Immature natural killer cell (primary cell): Measurements from ENCODE around the gene TXK. TPM values are rescaled to one million over a fixed set of nuclear protein-coding genes. Genes with fewer than 3 reads are reported as not detected.

Experiments used
- DNase-seq, 3 donors: peaks; one replicate each; pipeline ENCODE4 v3.0.0; 2022; ENCODE audit warnings: mixed read lengths in 1 of 3
- H3K27ac Mint-ChIP-seq, 6 donors: one replicate each; pipeline ENCODE4 v1.8.0; 2020; ENCODE audit warnings: mixed read lengths in 6 of 6, mild to moderate bottlenecking in 5 of 6, inconsistent platforms in 4 of 6, moderate library complexity in 3 of 6
- H3K27me3 Mint-ChIP-seq, 3 donors: one replicate each; pipeline ENCODE4 v1.8.0; 2020 to 2021; ENCODE audit warnings: low read depth in 3 of 3, mild to moderate bottlenecking in 3 of 3, mixed read lengths in 3 of 3, moderate library complexity in 3 of 3, inconsistent platforms in 1 of 3
- H3K36me3 Mint-ChIP-seq, 3 donors: one replicate each; pipeline ENCODE4 v1.8.0; 2020; ENCODE audit warnings: mixed read lengths in 3 of 3, inconsistent platforms in 2 of 3, mild to moderate bottlenecking in 2 of 3
- H3K4me1 Mint-ChIP-seq, 2 donors: one replicate each; pipeline ENCODE4 v1.8.0; 2020; ENCODE audit warnings: inconsistent platforms in 2 of 2, mild to moderate bottlenecking in 2 of 2, mixed read lengths in 2 of 2, moderate library complexity in 1 of 2
- H3K4me3 Mint-ChIP-seq, 5 donors: one replicate each; pipeline ENCODE4 v1.8.0; 2020; ENCODE audit warnings: mild to moderate bottlenecking in 5 of 5, mixed read lengths in 5 of 5, inconsistent platforms in 3 of 5, moderate library complexity in 3 of 5
- H3K9me3 Mint-ChIP-seq, 6 donors: one replicate each; pipeline ENCODE4 v1.8.0; 2020; ENCODE audit warnings: mild to moderate bottlenecking in 6 of 6, mixed read lengths in 6 of 6, inconsistent platforms in 4 of 6, moderate library complexity in 3 of 6
- polyA plus RNA-seq, 3 donors: library from polyadenylated mRNA; unstranded; fragments of 300-500 nt; fragmentation: Illumina TruSeq; gene quantifications; one replicate each; pipeline ENCODE4 v1.2.3, GENCODE V29; 2021

The TXK gene
- polyA plus RNA-seq, 3 donors from 2014 or later: 176 to 314 (median 243) TPM

- H3K36me3 Mint-ChIP-seq: peaks cover 12 to 29% (median 15%) of the 10 kb centered on the region in 3 donors
- H3K4me3 Mint-ChIP-seq: peak overlapping the region; percentile 89 to 95 (median 93)
- H3K9me3 Mint-ChIP-seq: no peaks in the 10 kb centered on the region
- peak; percentile 69 to 72 (median 72) for DNase-seq
- peaks cover 0 to 98% of the 10 kb centered on the region in 2 donors for H3K4me1 Mint-ChIP-seq
- H3K27me3 Mint-ChIP-seq: peaks cover 2 to 17% (median 11%) of the 10 kb centered on the region in 3 donors
- peak overlapping the region; percentile 94 to 98 (median 97) for H3K27ac Mint-ChIP-seq
These were observed 6.2 kb downstream of the TXK start for GRCh38 chr4:48127682-48128404.

GRCh38 chr4:48127231-48127630, 6.8 kb downstream of the TXK start:
- no peaks in the 10 kb centered on the region for H3K9me3 Mint-ChIP-seq
- H3K27me3 Mint-ChIP-seq: peaks cover 2 to 17% (median 11%) of the 10 kb centered on the region in 3 donors
- peak overlapping the region; percentile 94 to 98 (median 97) for H3K27ac Mint-ChIP-seq
- H3K36me3 Mint-ChIP-seq: peaks cover 12 to 29% (median 15%) of the 10 kb centered on the region in 3 donors
- H3K4me3 Mint-ChIP-seq: peak overlapping the region; percentile 89 to 95 (median 93)
- DNase-seq: no peak
- peaks cover 0 to 93% of the 10 kb centered on the region in 2 donors for H3K4me1 Mint-ChIP-seq

- H3K4me3 Mint-ChIP-seq: peak overlapping the region; percentile 46 to 95 (median 93)
These were observed 7.4 kb downstream of the TXK start for GRCh38 chr4:48126621-48127020.

GRCh38 chr4:48124870-48125269, 9.2 kb downstream of the TXK start:
- peak overlapping the region; percentile 59 to 87 (median 82) for H3K4me3 Mint-ChIP-seq
- peak overlapping the region; percentile 77 to 98 (median 96) for H3K27ac Mint-ChIP-seq
- peaks cover 2 to 10% (median 5%) of the 10 kb centered on the region in 3 donors for H3K27me3 Mint-ChIP-seq
- no peak for DNase-seq
- peaks cover 3 to 19% (median 8%) of the 10 kb centered on the region in 3 donors for H3K36me3 Mint-ChIP-seq
- peaks cover 3 to 70% of the 10 kb centered on the region in 2 donors for H3K4me1 Mint-ChIP-seq
- no peaks in the 10 kb centered on the region for H3K9me3 Mint-ChIP-seq

More at GRCh38 chr4:48126621-48127020, 7.4 kb downstream of the TXK start:
- Mint-ChIP-seq H3K27ac (peak overlapping the region; percentile 94 to 98 (median 97)), H3K27me3 (peaks cover 2 to 14% (median 10%) of the 10 kb centered on the region in 3 donors), H3K9me3 (no peaks in the 10 kb centered on the region), H3K4me1 (peaks cover 0 to 87% of the 10 kb centered on the region in 2 donors), H3K36me3 (peaks cover 12 to 27% (median 15%) of the 10 kb centered on the region in 3 donors)
- DNase-seq: no peak

- no peaks in the 10 kb centered on the region for H3K9me3 Mint-ChIP-seq
- H3K27me3 Mint-ChIP-seq: peaks cover 0 to 3% (median 2%) of the 10 kb centered on the region in 3 donors
- H3K27ac Mint-ChIP-seq: peak overlapping the region in 2 of 6 donors; percentile 77 to 97
- no peak overlapping the region for H3K4me3 Mint-ChIP-seq
- peaks cover 24 to 70% of the 10 kb centered on the region in 2 donors for H3K4me1 Mint-ChIP-seq
- no peak for DNase-seq
- H3K36me3 Mint-ChIP-seq: peaks cover 5 to 17% (median 9%) of the 10 kb centered on the region in 3 donors
These were observed 11.3 kb downstream of the TXK start for GRCh38 chr4:48122756-48123155.

GRCh38 chr4:48121180-48121579, 12.9 kb downstream of the TXK start:
- Mint-ChIP-seq H3K27ac (no peak overlapping the region), H3K9me3 (no peaks in the 10 kb centered on the region), H3K36me3 (peaks cover 5 to 17% (median 9%) of the 10 kb centered on the region in 3 donors), H3K4me3 (no peak overlapping the region), H3K27me3 (peaks cover 0 to 2% (median 2%) of the 10 kb centered on the region in 3 donors), H3K4me1 (peaks cover 40 to 70% of the 10 kb centered on the region in 2 donors)
- no peak for DNase-seq

- no peaks in the 10 kb centered on the region for H3K9me3 Mint-ChIP-seq
- peaks cover 50 to 69% of the 10 kb centered on the region in 2 donors for H3K4me1 Mint-ChIP-seq
- DNase-seq: no peak
- no peak overlapping the region for H3K4me3 Mint-ChIP-seq
- H3K27me3 Mint-ChIP-seq: peaks cover 0 to 2% (median 0%) of the 10 kb centered on the region in 3 donors
- peaks cover 5 to 17% (median 9%) of the 10 kb centered on the region in 3 donors for H3K36me3 Mint-ChIP-seq
- H3K27ac Mint-ChIP-seq: peak overlapping the region in 1 of 6 donors; percentile 47
These were observed 13.9 kb downstream of the TXK start for GRCh38 chr4:48120132-48120531.

GRCh38 chr4:48119646-48120045, 14.4 kb downstream of the TXK start:
- peak overlapping the region; percentile 38 to 84 (median 76) for H3K27ac Mint-ChIP-seq
- H3K36me3 Mint-ChIP-seq: peaks cover 5 to 17% (median 9%) of the 10 kb centered on the region in 3 donors
- DNase-seq: no peak
- H3K27me3 Mint-ChIP-seq: peaks cover 0 to 2% (median 0%) of the 10 kb centered on the region in 3 donors
- H3K4me3 Mint-ChIP-seq: peak overlapping the region in 4 of 5 donors; percentile 19 to 55 (median 30)
- H3K9me3 Mint-ChIP-seq: no peaks in the 10 kb centered on the region
- peaks cover 55 to 67% of the 10 kb centered on the region in 2 donors for H3K4me1 Mint-ChIP-seq

GRCh38 chr4:48118081-48118480, 16.0 kb downstream of the TXK start:
- Mint-ChIP-seq H3K9me3 (no peaks in the 10 kb centered on the region), H3K27ac (peak overlapping the region; percentile 78 to 95 (median 84)), H3K4me3 (peak overlapping the region; percentile 30 to 63 (median 40)), H3K27me3 (peaks cover 0 to 2% (median 0%) of the 10 kb centered on the region in 3 donors), H3K36me3 (peaks cover 19 to 31% (median 21%) of the 10 kb centered on the region in 3 donors), H3K4me1 (peaks cover 61 to 70% of the 10 kb centered on the region in 2 donors)
- no peak for DNase-seq

- Mint-ChIP-seq H3K36me3 (peaks cover 31 to 46% (median 35%) of the 10 kb centered on the region in 3 donors), H3K27me3 (peaks cover 0 to 3% (median 2%) of the 10 kb centered on the region in 3 donors), H3K9me3 (no peaks in the 10 kb centered on the region), H3K4me3 (peak overlapping the region; percentile 26 to 63 (median 59)), H3K27ac (peak overlapping the region; percentile 78 to 95 (median 88)), H3K4me1 (peaks cover 74 to 85% of the 10 kb centered on the region in 2 donors)
- no peak for DNase-seq
These were observed 17.5 kb downstream of the TXK start for GRCh38 chr4:48116582-48116981.

GRCh38 chr4:48114412-48114811, 19.6 kb downstream of the TXK start:
- peaks cover 89 to 99% of the 10 kb centered on the region in 2 donors for H3K4me1 Mint-ChIP-seq
- peaks cover 0 to 3% (median 2%) of the 10 kb centered on the region in 3 donors for H3K27me3 Mint-ChIP-seq
- peaks cover 42 to 61% (median 43%) of the 10 kb centered on the region in 3 donors for H3K36me3 Mint-ChIP-seq
- no peaks in the 10 kb centered on the region for H3K9me3 Mint-ChIP-seq
- H3K27ac Mint-ChIP-seq: peak overlapping the region; percentile 93 to 97 (median 95)
- H3K4me3 Mint-ChIP-seq: peak overlapping the region; percentile 97 to 99 (median 99)
- DNase-seq: peak; percentile 62 to 67 (median 64)

- DNase-seq: peak; percentile 46 to 53 (median 52)
- peak overlapping the region; percentile 97 to 99 (median 99) for H3K4me3 Mint-ChIP-seq
- H3K9me3 Mint-ChIP-seq: no peaks in the 10 kb centered on the region
- H3K36me3 Mint-ChIP-seq: peaks cover 40 to 71% (median 52%) of the 10 kb centered on the region in 3 donors
- H3K27ac Mint-ChIP-seq: peak overlapping the region; percentile 93 to 97 (median 95)
- peaks cover 0 to 4% (median 0%) of the 10 kb centered on the region in 3 donors for H3K27me3 Mint-ChIP-seq
- H3K4me1 Mint-ChIP-seq: peaks cover 81 to 98% of the 10 kb centered on the region in 2 donors
These were observed 21.9 kb downstream of the TXK start for GRCh38 chr4:48112017-48112667.

- Mint-ChIP-seq H3K4me3 (peak overlapping the region; percentile 78 to 99 (median 98)), H3K27ac (peak overlapping the region; percentile 63 to 97 (median 92)), H3K27me3 (peaks cover 0 to 4% (median 0%) of the 10 kb centered on the region in 3 donors), H3K9me3 (no peaks in the 10 kb centered on the region), H3K36me3 (peaks cover 45 to 71% (median 52%) of the 10 kb centered on the region in 3 donors), H3K4me1 (peaks cover 76 to 98% of the 10 kb centered on the region in 2 donors)
- DNase-seq: no peak
These were observed 23.5 kb downstream of the TXK start for GRCh38 chr4:48110452-48110978.
